Cardiac muscle cell (in vitro differentiated cells and primary cell): ENCODE results near the gene ZNFX1. TPM values are rescaled to one million over a fixed set of nuclear protein-coding genes. Genes with fewer than 3 reads are reported as not detected.
"Not testable (repeated sequence)": the region's sequence is repeated elsewhere in the genome, so short reads cannot be mapped to it uniquely, and the experiment has no call there.

Source experiments
- DNase-seq, 2 donors: peaks; one replicate each; pipeline versions ENCODE4 v3.0.0 to v3.0.0-alpha.2; 2010 to 2017; ENCODE audit warnings: low read depth in 1 of 2, low spot score in 1 of 2
- H3K27ac ChIP-seq: fragments of 200-600 bp; sonication (generic); 2 replicates; pipeline ENCODE4 v1.5.1; 2016
- H3K27me3 ChIP-seq: fragments of 200-600 bp; sonication (generic); 2 replicates; pipeline ENCODE4 v1.6.0; 2016; ENCODE audit warnings: control low read depth
- H3K36me3 ChIP-seq: fragments of 200-600 bp; sonication (generic); 2 replicates; pipeline ENCODE4 v1.5.1; 2016; ENCODE audit warnings: control low read depth
- H3K4me1 ChIP-seq: fragments of 200-600 bp; sonication (generic); 2 replicates; pipeline ENCODE4 v1.8.1; 2017; ENCODE audit warnings: low read depth, mild to moderate bottlenecking, mixed run types
- H3K4me3 ChIP-seq: fragments of 200-600 bp; sonication (generic); 2 replicates; pipeline ENCODE4 v1.5.1; 2016; ENCODE audit warnings: mild to moderate bottlenecking
- H3K9me3 ChIP-seq: fragments of 200-600 bp; sonication (generic); 2 replicates; pipeline ENCODE4 v1.5.1; 2017; ENCODE audit warnings: low read depth, mild to moderate bottlenecking, control low read depth
- polyA plus RNA-seq: library from polyadenylated mRNA; unstranded; fragments of >200 nt; fragmentation: Nextera tagmentation; extraction: Ambion mirVana; gene quantifications from 2 replicates; pipeline ENCODE4 v1.2.1, GENCODE V29; 2016
- total RNA-seq: library from RNA; depleted of rRNA; stranded (reverse); fragments of >200 nt; gene quantifications from 2 replicates; pipeline ENCODE4 v1.2.3, GENCODE V29; 2016
- TF ChIP-seq, protein P1 (sequence below): IDR thresholded peaks from 2 replicates; pipeline ENCODE4 v1.5.1; 2012; ENCODE audit warnings: low read depth, mild to moderate bottlenecking, low read length

The ZNFX1 gene
- total and polyA plus RNA-seq, 2 experiments from 2014 or later = 5.0 to 8.2 TPM

DNA sequence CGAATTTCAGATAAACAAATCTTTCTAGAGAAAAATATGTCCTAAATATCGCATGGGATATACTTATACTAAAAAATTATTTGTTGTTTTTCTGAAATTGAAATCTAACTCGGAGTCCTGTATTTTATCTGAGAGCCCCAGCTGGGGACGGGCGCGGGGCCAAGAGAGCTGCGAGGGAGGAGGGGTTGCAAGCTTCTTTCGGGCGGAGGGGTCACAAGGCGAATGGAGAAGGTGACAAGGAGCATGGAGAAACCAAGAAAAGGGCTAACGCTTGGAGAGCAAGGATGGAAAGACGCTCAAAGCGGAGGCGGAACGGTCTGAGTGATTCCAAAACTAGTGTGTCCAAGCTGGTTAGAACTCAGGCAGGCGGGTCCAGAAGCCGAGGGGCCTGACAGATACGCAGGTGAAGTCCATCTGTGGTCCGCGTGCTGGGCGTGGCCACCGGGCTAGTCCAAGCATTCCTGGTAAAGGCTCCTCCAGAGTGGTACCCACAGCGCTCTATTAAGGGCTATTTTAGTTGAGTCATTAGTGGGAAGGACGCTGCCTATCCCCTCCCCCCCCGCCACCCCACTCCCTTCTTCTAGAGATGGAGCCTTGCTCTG is 41.5 kb upstream of the ZNFX1 start:
- no peaks in the 10 kb centered on the region for H3K4me1 ChIP-seq
- H3K4me3 ChIP-seq = peak overlapping the region; percentile 40
- no peaks in the 10 kb centered on the region for H3K36me3 ChIP-seq
- DNase-seq = no peak
- H3K27me3 ChIP-seq = peaks cover 68% of the 10 kb centered on the region
- TF ChIP-seq, protein P1, sequence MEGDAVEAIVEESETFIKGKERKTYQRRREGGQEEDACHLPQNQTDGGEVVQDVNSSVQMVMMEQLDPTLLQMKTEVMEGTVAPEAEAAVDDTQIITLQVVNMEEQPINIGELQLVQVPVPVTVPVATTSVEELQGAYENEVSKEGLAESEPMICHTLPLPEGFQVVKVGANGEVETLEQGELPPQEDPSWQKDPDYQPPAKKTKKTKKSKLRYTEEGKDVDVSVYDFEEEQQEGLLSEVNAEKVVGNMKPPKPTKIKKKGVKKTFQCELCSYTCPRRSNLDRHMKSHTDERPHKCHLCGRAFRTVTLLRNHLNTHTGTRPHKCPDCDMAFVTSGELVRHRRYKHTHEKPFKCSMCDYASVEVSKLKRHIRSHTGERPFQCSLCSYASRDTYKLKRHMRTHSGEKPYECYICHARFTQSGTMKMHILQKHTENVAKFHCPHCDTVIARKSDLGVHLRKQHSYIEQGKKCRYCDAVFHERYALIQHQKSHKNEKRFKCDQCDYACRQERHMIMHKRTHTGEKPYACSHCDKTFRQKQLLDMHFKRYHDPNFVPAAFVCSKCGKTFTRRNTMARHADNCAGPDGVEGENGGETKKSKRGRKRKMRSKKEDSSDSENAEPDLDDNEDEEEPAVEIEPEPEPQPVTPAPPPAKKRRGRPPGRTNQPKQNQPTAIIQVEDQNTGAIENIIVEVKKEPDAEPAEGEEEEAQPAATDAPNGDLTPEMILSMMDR = no peak
- no peak overlapping the region for H3K27ac ChIP-seq
- no peaks in the 10 kb centered on the region for H3K9me3 ChIP-seq

DNA sequence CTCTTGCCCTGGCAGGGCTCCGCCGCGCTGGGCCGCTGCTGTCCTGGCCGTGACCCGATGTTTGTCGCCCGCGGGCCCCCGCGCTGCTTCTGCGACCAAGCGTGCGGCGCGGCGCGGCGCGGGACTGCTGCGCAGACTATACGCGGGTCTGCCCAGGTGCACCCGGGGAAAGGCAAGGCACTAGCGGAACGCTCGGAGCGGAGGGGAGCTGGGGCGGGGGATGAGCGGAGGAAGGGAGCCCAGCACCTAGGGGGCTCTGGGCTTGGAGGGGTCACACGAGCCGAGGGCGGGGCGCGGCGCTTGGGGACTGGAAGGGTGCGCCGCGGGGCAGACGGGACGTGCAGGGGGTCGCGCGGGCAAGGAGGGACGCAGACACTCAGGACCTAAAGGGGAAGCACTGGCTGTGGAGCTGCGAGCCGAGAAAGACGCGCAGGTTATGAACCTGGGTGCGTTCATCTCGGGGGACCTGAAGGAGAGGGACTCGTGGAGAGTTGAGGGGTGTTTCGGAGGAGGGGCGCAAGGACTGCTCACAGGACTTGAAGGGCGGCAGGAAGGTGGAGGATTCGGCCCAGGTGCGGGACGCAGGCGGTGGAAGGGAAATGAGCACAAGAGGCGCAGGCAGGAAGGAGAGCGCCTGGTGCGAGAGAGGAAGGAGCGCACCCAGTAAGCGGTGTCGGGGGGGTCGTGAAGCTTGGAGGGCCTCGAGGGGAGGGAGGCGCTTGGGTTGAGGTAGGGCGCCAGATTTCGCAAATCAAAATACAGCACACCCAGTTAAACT is 40.8 kb upstream of the ZNFX1 start:
- no peaks in the 10 kb centered on the region for H3K4me1 ChIP-seq
- H3K27ac ChIP-seq = no peak overlapping the region
- peak in 1 of 2 donors; percentile 33 for DNase-seq
- H3K4me3 ChIP-seq = peak overlapping the region; percentile 40
- peaks cover 71% of the 10 kb centered on the region for H3K27me3 ChIP-seq
- no peaks in the 10 kb centered on the region for H3K9me3 ChIP-seq
- TF ChIP-seq, protein P1 = no peak
- H3K36me3 ChIP-seq = no peaks in the 10 kb centered on the region

DNA sequence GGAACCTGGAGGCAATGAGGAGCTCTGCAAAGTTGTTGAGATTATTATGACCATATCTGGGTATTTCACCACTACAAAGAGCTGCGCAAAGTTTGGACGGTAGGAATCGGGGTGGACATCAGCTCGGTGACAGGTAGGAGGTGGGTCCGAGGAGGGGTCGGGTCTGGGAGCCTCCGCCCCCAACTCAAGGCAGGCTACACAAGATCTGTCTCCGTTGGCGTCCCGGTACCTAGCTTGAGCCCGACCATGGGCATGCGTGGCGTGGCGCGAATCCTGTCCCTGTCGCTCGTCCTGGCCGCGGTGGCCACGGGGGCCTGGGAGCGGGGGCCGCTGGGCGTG is 40.2 kb upstream of the ZNFX1 start:
- TF ChIP-seq, protein P1 = no peak
- no peak for DNase-seq
- Histone ChIP-seq H3K9me3 (no peaks in the 10 kb centered on the region), H3K27ac (no peak overlapping the region), H3K4me3 (peak overlapping the region; percentile 40), H3K4me1 (no peaks in the 10 kb centered on the region), H3K27me3 (peaks cover 71% of the 10 kb centered on the region), H3K36me3 (no peaks in the 10 kb centered on the region)

DNA sequence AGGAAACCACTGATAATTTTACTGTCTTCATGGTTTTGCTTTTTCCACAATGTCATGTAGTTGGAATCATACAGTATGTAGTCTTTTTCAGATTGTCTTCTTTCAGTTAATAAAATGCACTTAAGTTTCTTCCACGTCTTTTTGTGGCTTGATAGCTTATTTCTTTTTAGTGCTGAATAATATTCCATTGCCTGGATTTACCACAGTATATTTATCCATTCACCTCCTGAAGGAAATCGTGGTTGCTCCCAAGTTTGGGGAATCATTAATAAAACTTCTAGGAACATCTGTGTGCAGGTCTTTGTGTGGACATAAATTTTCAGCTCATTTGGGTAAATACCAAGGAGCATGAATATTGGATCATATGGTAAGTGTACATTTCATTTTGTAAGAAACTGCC is 38.8 kb upstream of the ZNFX1 start:
- TF ChIP-seq, protein P1 = no peak
- H3K9me3 ChIP-seq = no peaks in the 10 kb centered on the region
- DNase-seq = no peak
- H3K4me3 ChIP-seq = no peak overlapping the region
- no peaks in the 10 kb centered on the region for H3K36me3 ChIP-seq
- H3K4me1 ChIP-seq = no peaks in the 10 kb centered on the region
- H3K27me3 ChIP-seq = peaks cover 71% of the 10 kb centered on the region
- H3K27ac ChIP-seq = no peak overlapping the region

DNA sequence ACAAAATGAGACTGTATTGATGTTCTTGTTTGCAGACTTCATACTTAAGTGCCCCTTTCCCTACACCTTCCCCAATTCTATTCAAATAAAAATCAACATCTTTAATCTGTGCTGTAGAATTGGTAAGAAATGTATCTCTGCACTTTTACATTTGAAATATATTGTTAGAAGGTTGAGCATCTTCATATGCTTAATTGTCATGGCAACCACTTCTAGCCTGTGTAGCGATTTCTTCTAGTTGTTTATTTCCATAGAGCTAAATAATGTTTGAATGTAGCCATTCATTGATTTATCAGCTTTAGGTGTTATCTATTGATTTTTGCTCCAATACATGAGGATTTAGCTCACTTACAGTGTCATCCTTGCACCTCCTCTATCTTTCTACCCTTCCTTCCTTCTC is 37.7 kb upstream of the ZNFX1 start:
- Histone ChIP-seq H3K4me1 (no peaks in the 10 kb centered on the region), H3K36me3 (no peaks in the 10 kb centered on the region), H3K27me3 (peaks cover 65% of the 10 kb centered on the region), H3K9me3 (no peaks in the 10 kb centered on the region), H3K27ac (no peak overlapping the region), H3K4me3 (no peak overlapping the region)
- TF ChIP-seq, protein P1 = no peak
- DNase-seq = no peak

DNA sequence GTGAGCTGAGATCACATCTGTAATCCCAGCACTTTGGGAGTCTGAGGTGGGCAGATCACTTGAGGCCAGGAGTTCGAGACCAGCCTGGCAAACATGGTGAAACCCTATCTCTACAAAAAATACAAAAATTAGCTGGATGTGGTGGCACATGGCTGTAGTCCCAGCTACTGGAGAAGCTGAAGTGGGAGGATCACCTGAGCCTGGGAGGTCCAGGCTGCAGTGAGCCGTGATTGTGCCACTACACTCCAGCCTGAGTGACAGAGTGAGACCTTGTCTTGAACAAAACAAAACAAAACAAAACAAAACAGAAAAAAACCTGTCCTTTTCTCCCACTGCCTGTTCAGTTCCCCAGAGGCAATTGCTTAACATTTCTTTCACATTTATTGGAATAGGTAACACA is 36.2 kb upstream of the ZNFX1 start:
- H3K9me3 ChIP-seq, DNase-seq, H3K4me1 ChIP-seq, H3K27ac ChIP-seq, H3K4me3 ChIP-seq, H3K36me3 ChIP-seq: not testable (repeated sequence)
- peaks cover 50% of the 10 kb centered on the region for H3K27me3 ChIP-seq
